Fibroblast of pulmonary artery (primary cell): ENCODE measurements around the gene COL1A2.

ENCODE experiments used
- DNase-seq: peaks from one replicate; pipeline ENCODE4 v3.0.0-alpha.2; 2010; ENCODE audit warnings: low read depth
- H3K4me3 ChIP-seq: replicated peaks from 2 replicates; pipeline ENCODE4 v1.5.1; 2011; ENCODE audit warnings: low read depth, mild to moderate bottlenecking, control low read depth, low read length, moderate library complexity
- CTCF ChIP-seq: IDR thresholded peaks from 2 replicates; pipeline ENCODE4 v1.5.1; 2011; ENCODE audit warnings: mild to moderate bottlenecking, control low read depth, low read length, inconsistent platforms; ENCODE audit errors: missing control alignments

The COL1A2 gene

DNA sequence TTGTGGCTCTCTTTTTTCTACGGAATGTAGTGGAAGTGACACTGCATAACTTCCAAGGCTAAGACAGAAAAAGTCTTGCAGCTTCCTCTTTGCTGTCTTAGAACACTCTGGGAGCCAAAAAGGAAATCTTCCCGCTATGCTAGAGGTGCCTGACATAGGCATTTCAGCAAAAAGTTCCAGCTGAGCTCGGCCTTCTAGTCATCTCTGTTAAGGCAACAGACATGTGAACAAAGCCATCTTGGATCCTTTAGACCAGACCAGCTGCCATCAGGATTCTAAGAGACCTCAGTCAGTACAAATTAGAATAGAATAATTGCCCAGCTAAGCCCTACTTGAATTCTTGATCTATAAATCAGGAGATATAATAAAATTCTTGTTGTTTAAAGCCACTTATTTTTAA lies 16.3 kb upstream of the COL1A2 start:
- peak; percentile 43 for DNase-seq
- TF ChIP-seq CTCF, result no peak
- no peak overlapping the region for H3K4me3 ChIP-seq

DNA sequence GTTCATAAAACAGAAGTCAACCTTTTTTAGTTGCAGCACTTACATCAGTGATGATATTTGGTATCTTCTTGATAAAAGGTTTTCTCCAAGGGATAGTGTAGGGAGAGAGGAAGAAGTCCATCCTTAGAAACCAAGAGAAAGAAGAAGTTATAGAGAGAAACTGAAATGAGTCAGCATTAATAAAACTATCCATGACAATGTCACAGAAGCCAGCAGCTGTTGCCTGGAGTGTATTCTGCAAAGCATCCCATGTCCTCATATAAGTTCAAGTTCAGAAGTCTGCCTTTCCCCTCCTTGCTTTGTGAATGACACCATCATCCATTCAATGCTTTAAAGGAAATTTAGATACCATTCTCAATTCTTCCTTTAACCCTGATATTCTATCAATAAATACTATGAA lies 14.4 kb upstream of the COL1A2 start:
- no peak overlapping the region for H3K4me3 ChIP-seq
- DNase-seq, result no peak
- TF ChIP-seq CTCF, result no peak

- no peak for DNase-seq
- H3K4me3 ChIP-seq, result no peak overlapping the region
- TF ChIP-seq CTCF, result no peak
These were observed 12.6 kb upstream of the COL1A2 start for GRCh38 chr7:94382132-94382531.

DNA sequence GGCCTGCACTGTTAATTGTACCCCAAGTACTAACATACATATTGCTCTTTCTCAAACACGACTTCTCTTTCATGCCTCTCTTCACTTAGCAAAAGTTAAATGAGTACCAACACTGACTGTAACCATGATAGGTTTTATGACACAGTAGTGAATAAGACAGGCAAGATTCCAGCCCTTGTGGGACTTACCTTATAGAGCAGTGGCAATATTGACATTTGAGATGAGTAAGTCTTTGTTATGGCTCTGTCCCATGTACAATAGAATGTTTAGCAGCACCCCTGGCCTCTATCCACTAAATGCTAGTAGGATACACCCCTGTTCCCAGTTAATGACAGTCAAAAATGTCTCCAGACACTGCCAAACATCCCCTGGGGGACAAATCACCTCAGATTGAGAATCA lies 11.9 kb upstream of the COL1A2 start:
- no peak for DNase-seq
- no peak overlapping the region for H3K4me3 ChIP-seq
- no peak for TF ChIP-seq CTCF

DNA sequence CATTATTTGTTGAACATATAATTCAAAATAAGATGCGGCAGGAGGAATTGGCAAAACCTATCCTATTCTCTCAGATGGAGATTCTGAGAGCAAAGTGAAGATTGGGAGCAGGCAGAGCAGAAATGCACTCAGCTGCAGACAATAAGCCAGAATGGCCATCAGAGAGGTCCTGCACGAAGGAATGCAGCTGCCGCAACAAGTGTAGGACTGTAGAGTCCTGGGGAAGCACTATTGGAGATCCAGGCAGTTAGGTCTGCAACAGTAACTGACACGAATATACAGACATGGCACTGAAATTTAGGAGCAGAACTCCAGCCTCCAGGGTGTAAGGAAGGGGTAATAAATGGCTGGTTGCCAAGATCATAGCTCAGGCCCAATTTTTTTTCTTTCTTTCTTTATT lies 10.4 kb upstream of the COL1A2 start:
- no peak for DNase-seq
- TF ChIP-seq CTCF, result no peak
- no peak overlapping the region for H3K4me3 ChIP-seq

- H3K4me3 ChIP-seq, result no peak overlapping the region
- no peak for TF ChIP-seq CTCF
- DNase-seq, result no peak
These were observed 8.3 kb upstream of the COL1A2 start for GRCh38 chr7:94386416-94386815.

GRCh38 chr7:94388540-94388939 lies 6.2 kb upstream of the COL1A2 start:
- TF ChIP-seq CTCF, result no peak
- no peak for DNase-seq
- H3K4me3 ChIP-seq, result no peak overlapping the region
